Endothelial cell of umbilical vein (primary cell): ENCODE data around the gene UGGT2. TPM values are rescaled to one million over a fixed set of nuclear protein-coding genes. Genes with fewer than 3 reads are reported as not detected.

Experiments
- BruUV-seq: library from RNA; stranded (reverse); fragments of 400-500 nt; replicated peaks from 2 replicates; lab custom pipeline; 2021; lab: Mats Ljungman, UMichigan
- CTCF ChIA-PET: fragments of 300-600, 350-600 bp; sonication (Branson Sonifier 250); formaldehyde crosslinking; loops from one replicate; lab custom pipeline; 2021; ENCODE audit warnings: antibody characterized with exemption, inconsistent platforms; lab: Charles Lee
- POLR2A ChIA-PET: fragments of 300-600, 350-600 bp; sonication (Branson Sonifier 250); formaldehyde crosslinking; loops from one replicate; lab custom pipeline; 2021; ENCODE audit warnings: antibody characterized with exemption, inconsistent platforms; lab: Charles Lee
- DNase-seq: peaks from one replicate; pipeline ENCODE4 v3.0.0-alpha.2; 2011; ENCODE audit warnings: low read depth, low spot score
- FAIRE-seq: peaks from 2 replicates; lab custom pipeline; 2011; peaks lifted over from hg19 to GRCh38; lab: Jason Lieb, UNC
- H2AFZ ChIP-seq: 2 replicates; pipeline ENCODE4 v1.6.0; 2012; ENCODE audit warnings: low read depth, low read length, control low read depth, inconsistent platforms
- H3K27ac ChIP-seq: 2 replicates; pipeline ENCODE4 v1.5.1; 2011; ENCODE audit warnings: low read depth, mild to moderate bottlenecking, control low read depth, low read length, moderate library complexity; ENCODE audit not compliant: insufficient read depth
- H3K27me3 ChIP-seq, 2 experiments: 2 replicates each; pipeline versions ENCODE4 v1.6.0 to v1.6.1; 2011; ENCODE audit warnings: low read length in 2 of 2, mixed read lengths in 1 of 2; ENCODE audit not compliant: control insufficient read depth in 2 of 2, insufficient read depth in 2 of 2
- H3K36me3 ChIP-seq, 2 experiments: 2 replicates in 1 of 2; 3 replicates in 1 of 2; pipeline ENCODE4 v1.5.1; 2011; ENCODE audit warnings: low read length in 2 of 2, mild to moderate bottlenecking in 1 of 2, moderate library complexity in 1 of 2; ENCODE audit not compliant: control insufficient read depth in 2 of 2, insufficient read depth in 2 of 2; ENCODE audit errors: extremely low read depth in 1 of 2
- H3K4me1 ChIP-seq: 3 replicates; pipeline ENCODE4 v1.5.1; 2011; ENCODE audit warnings: mild to moderate bottlenecking, low read length; ENCODE audit not compliant: control insufficient read depth, insufficient read depth; ENCODE audit errors: extremely low read depth
- H3K4me2 ChIP-seq: 2 replicates; pipeline ENCODE4 v1.6.1; 2011; ENCODE audit warnings: low read length, control low read depth, mixed read lengths; ENCODE audit not compliant: insufficient read depth
- H3K4me3 ChIP-seq, 3 experiments: fragments of 200-600 bp in 1 of 3; sonication (generic), shearing (Covaris generic) in 1 of 3; replicated peaks in 1 of 3; 2 replicates each; pipeline ENCODE4 v1.5.1; 2011 to 2016; ENCODE audit warnings: control low read depth in 3 of 3, low read length in 3 of 3, mild to moderate bottlenecking in 2 of 3, inconsistent platforms in 1 of 3, low read depth in 1 of 3, moderate library complexity in 1 of 3; ENCODE audit not compliant: insufficient read depth in 1 of 3
- H3K79me2 ChIP-seq: 2 replicates; pipeline ENCODE4 v1.6.0; 2012; ENCODE audit warnings: low read length, inconsistent platforms; ENCODE audit not compliant: control insufficient read depth, insufficient read depth
- H3K9ac ChIP-seq: replicated peaks from 2 replicates; pipeline ENCODE3; 2011; ENCODE audit warnings: low read length, control low read depth; ENCODE audit not compliant: insufficient read depth; ENCODE audit errors: extremely low read depth
- H3K9me1 ChIP-seq: replicated peaks from 3 replicates; pipeline ENCODE4 v1.6.0; 2011; ENCODE audit warnings: mild to moderate bottlenecking, low read length; ENCODE audit not compliant: control insufficient read depth, insufficient read depth; ENCODE audit errors: extremely low read depth
- H3K9me3 ChIP-seq: replicated peaks from 2 replicates; pipeline ENCODE4 v1.5.1; 2012; ENCODE audit warnings: low read length, inconsistent platforms; ENCODE audit not compliant: control insufficient read depth, insufficient read depth
- H4K20me1 ChIP-seq: replicated peaks from 2 replicates; pipeline ENCODE3; 2011; ENCODE audit warnings: mild to moderate bottlenecking, low read length; ENCODE audit not compliant: control insufficient read depth, insufficient read depth; ENCODE audit errors: extremely low read depth
- CTCF ChIP-seq, 2 donors: IDR thresholded peaks; 1 replicate in 1 of 2; 2 replicates in 1 of 2; pipeline ENCODE4 v1.5.1; 2011; ENCODE audit warnings: low read length in 2 of 2, mild to moderate bottlenecking in 2 of 2, moderate library complexity in 2 of 2, control low read depth in 1 of 2, inconsistent platforms in 1 of 2, low read depth in 1 of 2; ENCODE audit not compliant: insufficient read depth in 1 of 2; ENCODE audit errors: extremely low read depth in 1 of 2
- EZH2 ChIP-seq: IDR thresholded peaks from 2 replicates; pipeline ENCODE4 v1.6.1; 2012; ENCODE audit warnings: borderline replicate concordance, low read depth, mild to moderate bottlenecking, moderate library complexity, low read length, inconsistent platforms; ENCODE audit not compliant: severe bottlenecking
- FOS ChIP-seq: IDR thresholded peaks from 2 replicates; pipeline ENCODE4 v1.6.1; 2011; ENCODE audit warnings: mild to moderate bottlenecking, low read length, moderate library complexity, borderline replicate concordance; ENCODE audit not compliant: insufficient read depth
- GATA2 ChIP-seq: IDR thresholded peaks from 2 replicates; pipeline ENCODE4 v1.7.0; 2011; ENCODE audit warnings: low read depth, mild to moderate bottlenecking, moderate library complexity, mixed read lengths, low read length; ENCODE audit not compliant: insufficient read length, insufficient read depth
- JUN ChIP-seq: IDR thresholded peaks from 2 replicates; pipeline ENCODE4 v1.6.1; 2011; ENCODE audit warnings: borderline replicate concordance, low read depth; ENCODE audit not compliant: insufficient read length, insufficient read depth
- MYC ChIP-seq: IDR thresholded peaks from one replicate; pipeline ENCODE4 v1.6.1; 2011; ENCODE audit warnings: mild to moderate bottlenecking, low read depth, low read length
- POLR2A ChIP-seq: IDR thresholded peaks from 2 replicates; pipeline ENCODE4 v1.6.1; 2012; ENCODE audit warnings: low read depth, mild to moderate bottlenecking, control low read depth, low read length
- POLR2AphosphoS5 ChIP-seq: IDR thresholded peaks from 2 replicates; pipeline ENCODE4 v1.6.1; 2012; ENCODE audit warnings: low read depth, mild to moderate bottlenecking, control low read depth, low read length, moderate library complexity; ENCODE audit not compliant: insufficient read depth
- dilution Hi-C: fragments of 300-500 bp; cut with MboI; formaldehyde crosslinking; loops from one replicate; pipeline ENCODE4 v1.15.0; 2019; ENCODE audit warnings: low sequenced_read_pairs; ENCODE audit not compliant: extremely low pct_ligation_motif_present
- intact Hi-C: fragments of 100-400 bp; cut with micrococcal nuclease; formaldehyde crosslinking; loops from one replicate; pipeline ENCODE4 v1.10.0; 2022
- polyA plus RNA-seq, 4 experiments: library from polyadenylated mRNA; depleted of rRNA in 3 of 4; stranded (reverse) in 3 of 4; unstranded in 1 of 4; fragments of >200 nt; gene quantifications; 2 replicates each; pipeline versions ENCODE4 v1.2.1 to v1.2.3, GENCODE V29; 2011 to 2012; ENCODE audit warnings: missing spikeins in 1 of 4
- total RNA-seq: library from RNA; stranded (reverse); gene quantifications from 2 replicates; pipeline ENCODE4 v1.2.3, GENCODE V29; 2021
- TF ChIP-seq, protein P1 (sequence below): IDR thresholded peaks from 2 replicates; pipeline ENCODE4 v1.6.1; 2011; ENCODE audit not compliant: insufficient read depth, insufficient read length

Gene UGGT2
- total and polyA plus RNA-seq, 2 donors (not counting 3 experiments of a cell fraction or from before 2014, with no cell fraction given) = 4.6 to 25.1 TPM

DNA sequence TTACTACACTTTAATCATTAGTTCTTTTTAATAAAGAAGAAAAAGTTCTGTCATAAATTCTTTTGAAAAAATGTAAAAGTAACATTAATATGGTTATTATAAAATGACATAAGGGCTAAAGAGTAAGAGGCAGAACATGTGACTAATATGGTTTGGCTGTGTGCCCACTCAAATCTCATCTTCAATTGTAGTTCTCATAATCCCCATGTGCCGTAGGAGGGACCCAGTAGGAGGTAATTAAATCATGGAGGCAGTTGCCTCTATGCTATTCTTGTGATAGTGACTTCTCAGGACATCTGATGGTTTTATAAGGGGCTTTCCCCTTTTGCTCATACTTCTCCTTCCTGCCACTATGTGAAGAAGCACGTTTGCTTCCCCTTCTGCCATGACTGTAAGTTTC is 104.5 kb downstream of the UGGT2 start:
- H3K9me3 ChIP-seq = no peaks in the 10 kb centered on the region
- no peaks in the 10 kb centered on the region for H3K9me1 ChIP-seq
- no peaks in the 10 kb centered on the region for H4K20me1 ChIP-seq
- no peaks in the 10 kb centered on the region for H3K4me1 ChIP-seq
- no peak overlapping the region for H3K4me3 ChIP-seq
- no peaks in the 10 kb centered on the region for H3K79me2 ChIP-seq
- dilution Hi-C loops (no loop called here), intact Hi-C loops (no loop called here)
- FAIRE-seq (no peak), DNase-seq (no peak)
- no peak overlapping the region for H2AFZ ChIP-seq
- H3K4me2 ChIP-seq = no peak overlapping the region
- H3K27me3 ChIP-seq = no peaks in the 10 kb centered on the region
- TF ChIP-seq POLR2AphosphoS5 (no peak), MYC (no peak), CTCF (IDR thresholded peaks at IDR 0.05; ENCODE audit: extremely low read depth in 1 of 2, insufficient read depth in 1 of 2, low read depth in 1 of 2, low read length in 2 of 2) (no peak), GATA2 (no peak), FOS (no peak), EZH2 (no peak), JUN (no peak), POLR2A (no peak)
- TF ChIP-seq, protein P1, sequence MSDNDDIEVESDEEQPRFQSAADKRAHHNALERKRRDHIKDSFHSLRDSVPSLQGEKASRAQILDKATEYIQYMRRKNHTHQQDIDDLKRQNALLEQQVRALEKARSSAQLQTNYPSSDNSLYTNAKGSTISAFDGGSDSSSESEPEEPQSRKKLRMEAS = no peak
- H3K27ac ChIP-seq = no peak overlapping the region
- POLR2A ChIA-PET = no interaction called here
- no TSS peak for BruUV-seq
- CTCF ChIA-PET = no interaction called here
- H3K9ac ChIP-seq = no peak overlapping the region
- H3K36me3 ChIP-seq = no peaks in the 10 kb centered on the region
